Loucy (cell line): ENCODE results near the gene RNF2.

ENCODE experiments used
- H2AFZ ChIP-seq: fragments of 200-600 bp; sonication (generic); 2 replicates; pipeline ENCODE4 v1.6.0; 2016; ENCODE audit warnings: antibody characterized with exemption, mild to moderate bottlenecking, low read length, moderate library complexity
- H3F3A ChIP-seq: fragments of 200-600 bp; 2 replicates; pipeline ENCODE4 v1.6.0; 2016; ENCODE audit warnings: antibody characterized with exemption, low read depth, mild to moderate bottlenecking
- H3K27me3 ChIP-seq: fragments of 200-600 bp; sonication (generic); 2 replicates; pipeline ENCODE4 v1.6.1; 2014; ENCODE audit warnings: low read length, mild to moderate bottlenecking; ENCODE audit not compliant: insufficient read depth, poor library complexity, severe bottlenecking
- H3K36me3 ChIP-seq: fragments of 200-600 bp; sonication (generic); 2 replicates; pipeline ENCODE4 v1.6.1; 2016; ENCODE audit warnings: low read length; ENCODE audit not compliant: insufficient read depth
- H3K4me1 ChIP-seq: fragments of 200-600 bp; sonication (generic); 2 replicates; pipeline ENCODE4 v1.5.1; 2014; ENCODE audit warnings: low read length, mild to moderate bottlenecking; ENCODE audit not compliant: insufficient read depth, poor library complexity, severe bottlenecking
- H3K4me2 ChIP-seq: fragments of 200-600 bp; sonication (generic); 2 replicates; pipeline ENCODE4 v1.6.0; 2014; ENCODE audit warnings: antibody characterized with exemption, low read length, low read depth, mild to moderate bottlenecking; ENCODE audit not compliant: poor library complexity, severe bottlenecking
- H3K4me3 ChIP-seq: fragments of 200-600 bp; sonication (generic); 2 replicates; pipeline ENCODE4 v1.5.1; 2014; ENCODE audit warnings: low read length, mild to moderate bottlenecking, mixed read lengths; ENCODE audit not compliant: poor library complexity, severe bottlenecking
- H3K79me2 ChIP-seq: fragments of 200-600 bp; sonication (generic); 2 replicates; pipeline ENCODE4 v1.6.1; 2014; ENCODE audit warnings: low read length; ENCODE audit not compliant: insufficient read depth
- H3K9ac ChIP-seq: fragments of 200-600 bp; sonication (generic); 2 replicates; pipeline ENCODE4 v1.6.0; 2014; ENCODE audit warnings: mild to moderate bottlenecking, low read depth, low read length, moderate library complexity; ENCODE audit not compliant: poor library complexity, severe bottlenecking
- H3K9me2 ChIP-seq: fragments of 200-600 bp; sonication (generic); replicated peaks from 2 replicates; pipeline ENCODE4 v1.6.1; 2016; ENCODE audit warnings: low read depth, low read length, mixed read lengths
- H3K9me3 ChIP-seq: fragments of 200-600 bp; sonication (generic); 2 replicates; pipeline ENCODE4 v1.6.1; 2014; ENCODE audit warnings: mild to moderate bottlenecking, antibody characterized with exemption, low read length, low read depth; ENCODE audit not compliant: insufficient read depth
- H4K20me1 ChIP-seq: fragments of 200-600 bp; sonication (generic); 2 replicates; pipeline ENCODE4 v1.6.0; 2014; ENCODE audit warnings: antibody characterized with exemption, low read length, mild to moderate bottlenecking; ENCODE audit not compliant: insufficient read depth, poor library complexity, severe bottlenecking
- EZH2phosphoT487 ChIP-seq: fragments of 200-600 bp; IDR thresholded peaks from 2 replicates; pipeline ENCODE4 v1.6.1; 2018; ENCODE audit warnings: antibody characterized with exemption, mild to moderate bottlenecking, moderate library complexity, borderline replicate concordance
- TF ChIP-seq, protein P1 (sequence below): fragments of 200-600 bp; sonication (generic); conservative IDR thresholded peaks from 2 replicates; pipeline ENCODE4 v1.5.1; 2014; ENCODE audit warnings: mild to moderate bottlenecking, antibody characterized with exemption, low read length

The RNF2 gene

DNA sequence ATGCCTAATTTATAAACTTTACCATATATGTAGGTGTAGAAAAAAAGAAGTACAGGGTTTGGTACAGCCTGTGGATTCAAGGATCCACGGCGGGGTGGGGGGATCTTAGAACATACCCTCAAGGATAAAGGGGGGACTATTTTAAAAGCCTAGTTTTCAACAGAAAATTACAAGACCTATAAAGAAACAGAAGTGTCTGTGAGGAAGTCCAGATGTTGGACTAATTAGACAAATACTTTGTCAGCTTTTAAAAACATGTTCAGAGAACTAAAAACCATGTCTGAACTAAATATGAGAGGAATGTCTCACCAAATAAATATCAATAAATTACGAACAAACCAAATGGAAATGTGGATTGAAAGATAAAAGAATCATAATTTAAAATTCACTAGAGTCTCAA lies 59.8 kb downstream of the RNF2 start:
- Histone ChIP-seq H3K4me3 (no peak overlapping the region), H2AFZ (no peak overlapping the region), H3K36me3 (peaks cover 25% of the 10 kb centered on the region), H3K9me3 (0 out of 2 replicates have a peak, but pooled peaks cover 4% of the 10 kb centered on the region), H4K20me1 (no peaks in the 10 kb centered on the region), H3K4me1 (no peaks in the 10 kb centered on the region), H3K79me2 (no peaks in the 10 kb centered on the region), H3F3A (no peaks in the 10 kb centered on the region), H3K4me2 (no peak overlapping the region), H3K9ac (no peak overlapping the region), H3K27me3 (no peaks in the 10 kb centered on the region), H3K9me2 (no peaks in the 10 kb centered on the region)
- TF ChIP-seq, protein P1, sequence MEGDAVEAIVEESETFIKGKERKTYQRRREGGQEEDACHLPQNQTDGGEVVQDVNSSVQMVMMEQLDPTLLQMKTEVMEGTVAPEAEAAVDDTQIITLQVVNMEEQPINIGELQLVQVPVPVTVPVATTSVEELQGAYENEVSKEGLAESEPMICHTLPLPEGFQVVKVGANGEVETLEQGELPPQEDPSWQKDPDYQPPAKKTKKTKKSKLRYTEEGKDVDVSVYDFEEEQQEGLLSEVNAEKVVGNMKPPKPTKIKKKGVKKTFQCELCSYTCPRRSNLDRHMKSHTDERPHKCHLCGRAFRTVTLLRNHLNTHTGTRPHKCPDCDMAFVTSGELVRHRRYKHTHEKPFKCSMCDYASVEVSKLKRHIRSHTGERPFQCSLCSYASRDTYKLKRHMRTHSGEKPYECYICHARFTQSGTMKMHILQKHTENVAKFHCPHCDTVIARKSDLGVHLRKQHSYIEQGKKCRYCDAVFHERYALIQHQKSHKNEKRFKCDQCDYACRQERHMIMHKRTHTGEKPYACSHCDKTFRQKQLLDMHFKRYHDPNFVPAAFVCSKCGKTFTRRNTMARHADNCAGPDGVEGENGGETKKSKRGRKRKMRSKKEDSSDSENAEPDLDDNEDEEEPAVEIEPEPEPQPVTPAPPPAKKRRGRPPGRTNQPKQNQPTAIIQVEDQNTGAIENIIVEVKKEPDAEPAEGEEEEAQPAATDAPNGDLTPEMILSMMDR: no peak
- TF ChIP-seq EZH2phosphoT487: no peak

GRCh38 chr1:185108321-185108720 lies 63.0 kb downstream of the RNF2 start:
- no peaks in the 10 kb centered on the region for H3K9me2 ChIP-seq
- TF ChIP-seq EZH2phosphoT487: no peak
- TF ChIP-seq, protein P1: no peak
- 0 out of 2 replicates have a peak, but pooled peaks cover 4% of the 10 kb centered on the region for H3K9me3 ChIP-seq

DNA sequence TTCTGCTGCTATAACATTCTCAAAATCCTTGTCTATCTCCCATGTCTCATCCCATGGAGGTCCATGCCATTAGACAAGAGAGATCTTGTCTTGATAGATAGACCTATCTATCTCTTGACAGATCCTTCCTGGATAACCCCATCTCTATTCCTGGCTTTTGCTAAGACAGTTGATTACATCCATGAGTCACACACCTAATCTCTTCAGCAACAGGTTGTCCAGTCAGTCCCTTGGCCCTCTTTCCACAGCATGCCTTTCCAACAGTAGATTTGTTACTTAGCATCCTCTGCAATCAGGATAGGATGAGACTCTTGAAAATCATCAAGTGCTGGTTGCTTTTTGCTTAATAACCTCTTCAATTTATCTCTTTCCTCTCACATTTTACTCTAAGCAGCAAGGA lies 64.8 kb downstream of the RNF2 start:
- no peak overlapping the region for H3K4me3 ChIP-seq
- H3K4me2 ChIP-seq: no peak overlapping the region
- H3K79me2 ChIP-seq: no peaks in the 10 kb centered on the region
- no peaks in the 10 kb centered on the region for H3K9me2 ChIP-seq
- no peaks in the 10 kb centered on the region for H3F3A ChIP-seq
- no peak for TF ChIP-seq EZH2phosphoT487
- TF ChIP-seq, protein P1: no peak
- H3K4me1 ChIP-seq: no peaks in the 10 kb centered on the region
- H3K9me3 ChIP-seq: 0 out of 2 replicates have a peak, but pooled peaks cover 4% of the 10 kb centered on the region
- no peaks in the 10 kb centered on the region for H3K36me3 ChIP-seq
- H3K27me3 ChIP-seq: no peaks in the 10 kb centered on the region
- no peaks in the 10 kb centered on the region for H4K20me1 ChIP-seq
- no peak overlapping the region for H2AFZ ChIP-seq
- no peak overlapping the region for H3K9ac ChIP-seq

More at GRCh38 chr1:185108321-185108720, 63.0 kb downstream of the RNF2 start:
- no peaks in the 10 kb centered on the region for H4K20me1 ChIP-seq
- H3F3A ChIP-seq: no peaks in the 10 kb centered on the region
- H3K79me2 ChIP-seq: no peaks in the 10 kb centered on the region
- H3K4me2 ChIP-seq: no peak overlapping the region
- H3K9ac ChIP-seq: no peak overlapping the region
- 0 out of 2 replicates have a peak, but pooled peaks cover 5% of the 10 kb centered on the region for H3K36me3 ChIP-seq
- H3K4me3 ChIP-seq: no peak overlapping the region
- H3K4me1 ChIP-seq: no peaks in the 10 kb centered on the region
- H3K27me3 ChIP-seq: no peaks in the 10 kb centered on the region
- H2AFZ ChIP-seq: no peak overlapping the region
